Kidney epithelial cell (primary cell): ENCODE data around the gene ACBD3. TPM values are rescaled to one million over a fixed set of nuclear protein-coding genes. Genes with fewer than 3 reads are reported as not detected.
A peak's percentile ranks its signal among the peaks of the same experiment; 100 is the strongest.

ENCODE experiments used
- DNase-seq: peaks from one replicate; pipeline ENCODE4 v3.0.0-alpha.2; 2010; ENCODE audit warnings: low read depth
- H3K27me3 ChIP-seq: 2 replicates; pipeline ENCODE4 v1.6.0; 2011; ENCODE audit warnings: low read length; ENCODE audit not compliant: control insufficient read depth, insufficient read depth
- H3K36me3 ChIP-seq: 2 replicates; pipeline ENCODE4 v1.5.1; 2011; ENCODE audit warnings: low read length; ENCODE audit not compliant: control insufficient read depth, insufficient read depth
- H3K4me3 ChIP-seq: 2 replicates; pipeline ENCODE4 v1.5.1; 2011; ENCODE audit warnings: low read depth, mild to moderate bottlenecking, control low read depth, low read length
- CTCF ChIP-seq: IDR thresholded peaks from 2 replicates; pipeline ENCODE4 v1.5.1; 2011; ENCODE audit warnings: mild to moderate bottlenecking, moderate library complexity, low read length, control low read depth, inconsistent platforms; ENCODE audit not compliant: insufficient read depth, poor library complexity, severe bottlenecking
- total RNA-seq: library from RNA; depleted of rRNA; stranded (reverse); fragments of >200 nt; gene quantifications from 2 replicates; pipeline ENCODE4 v1.2.3, GENCODE V29; 2015

Gene ACBD3
- total RNA-seq, 1 donor from 2014 or later = 46.3 TPM

- peak within 1 kb of the TSS; percentile 53 for H3K4me3 ChIP-seq
- DNase-seq = no peak
- H3K27me3 ChIP-seq = peaks cover 10% of the 10 kb centered on the region
- no peak for TF ChIP-seq CTCF
- H3K36me3 ChIP-seq = no peaks in the 10 kb centered on the region
These were observed 36.7 kb upstream of the ACBD3 start, which contains the start of gene MIXL1 for GRCh38 chr1:226223157-226223785. Gene MIXL1, plus strand, starts transcription at chr1:226223664. Its CDS starts 18 bp downstream, at chr1:226223682.

GRCh38 chr1:226222686-226223085, 36.1 kb upstream of the ACBD3 start:
- TF ChIP-seq CTCF = no peak
- DNase-seq = no peak
- no peaks in the 10 kb centered on the region for H3K36me3 ChIP-seq
- no peak overlapping the region for H3K4me3 ChIP-seq
- peaks cover 10% of the 10 kb centered on the region for H3K27me3 ChIP-seq

GRCh38 chr1:226220473-226221189, 34.1 kb upstream of the ACBD3 start:
- Histone ChIP-seq H3K27me3 (peaks cover 10% of the 10 kb centered on the region), H3K36me3 (no peaks in the 10 kb centered on the region), H3K4me3 (no peak overlapping the region)
- no peak for DNase-seq
- TF ChIP-seq CTCF = no peak

GRCh38 chr1:226217273-226217672, 30.7 kb upstream of the ACBD3 start:
- Histone ChIP-seq H3K4me3 (no peak overlapping the region), H3K27me3 (no peaks in the 10 kb centered on the region), H3K36me3 (no peaks in the 10 kb centered on the region)
- TF ChIP-seq CTCF = no peak
- DNase-seq = no peak

GRCh38 chr1:226216056-226216455, 29.5 kb upstream of the ACBD3 start:
- no peaks in the 10 kb centered on the region for H3K36me3 ChIP-seq
- DNase-seq = no peak
- no peak for TF ChIP-seq CTCF
- no peak overlapping the region for H3K4me3 ChIP-seq
- H3K27me3 ChIP-seq = no peaks in the 10 kb centered on the region
